ENCODE data around the gene ERMP1. TPM values are rescaled to one million over a fixed set of nuclear protein-coding genes. Genes with fewer than 3 reads are reported as not detected.

Gene ERMP1
- total and polyA plus RNA-seq, 2 experiments from 2014 or later = 15.9 to 22.4 TPM

- Histone ChIP-seq H3K4me2 (no peak overlapping the region), H3K27me3 (no peaks in the 10 kb centered on the region), H3K9me3 (ENCODE audit: low read depth) (no peaks in the 10 kb centered on the region), H2AFZ (no peak overlapping the region), H4K20me1 (ENCODE audit: insufficient read depth, poor library complexity, severe bottlenecking) (no peaks in the 10 kb centered on the region), H3K36me3 (replicated peaks; ENCODE audit: insufficient read depth, low read depth) (peaks cover 7% of the 10 kb centered on the region), H3K4me1 (ENCODE audit: insufficient read depth) (no peaks in the 10 kb centered on the region), H3K27ac (no peak overlapping the region), H3K4me3 (no peak overlapping the region), H3K9me2 (replicated peaks; ENCODE audit: insufficient read depth) (no peaks in the 10 kb centered on the region), H3K79me2 (no peaks in the 10 kb centered on the region)
- TF ChIP-seq EZH2 (IDR thresholded peaks at IDR 0.05; ENCODE audit: borderline replicate concordance) (no peak), EZH2phosphoT487 (IDR thresholded peaks at IDR 0.05; ENCODE audit: low read depth, severe bottlenecking, unreplicated experiment) (no peak), CTCF (IDR thresholded peaks at IDR 0.05; ENCODE audit: poor library complexity) (no peak)
- DNase-seq (ENCODE audit: low spot score) = no peak
- WGBS (ENCODE audit: low lambda C conversion rate, missing lambda C conversion rate) = 83% methylated on average over 1 of the region's 1 CpG
These were observed 68.6 kb downstream of the ERMP1 start for GRCh38 chr9:5764130-5764868.

GRCh38 chr9:5762421-5762820 is 70.5 kb downstream of the ERMP1 start:
- H3K9me2 ChIP-seq (replicated peaks; ENCODE audit: insufficient read depth) = no peaks in the 10 kb centered on the region
- H3K9me3 ChIP-seq (ENCODE audit: low read depth) = no peaks in the 10 kb centered on the region
- H3K4me3 ChIP-seq = no peak overlapping the region
- no peaks in the 10 kb centered on the region for H3K4me1 ChIP-seq (ENCODE audit: insufficient read depth)
- H3K4me2 ChIP-seq = no peak overlapping the region
- no peak for DNase-seq (ENCODE audit: low spot score)
- TF ChIP-seq EZH2phosphoT487 (IDR thresholded peaks at IDR 0.05; ENCODE audit: low read depth, severe bottlenecking, unreplicated experiment) = no peak
- no peak for TF ChIP-seq CTCF (IDR thresholded peaks at IDR 0.05; ENCODE audit: poor library complexity)
- no peak for TF ChIP-seq EZH2 (IDR thresholded peaks at IDR 0.05; ENCODE audit: borderline replicate concordance)
- H3K79me2 ChIP-seq = no peaks in the 10 kb centered on the region
- no peak overlapping the region for H2AFZ ChIP-seq
- H3K27me3 ChIP-seq = no peaks in the 10 kb centered on the region
- peaks cover 7% of the 10 kb centered on the region for H3K36me3 ChIP-seq (replicated peaks; ENCODE audit: insufficient read depth, low read depth)
- 98% methylated on average over 4 of the region's 4 CpGs for WGBS (ENCODE audit: low lambda C conversion rate, missing lambda C conversion rate)
- no peaks in the 10 kb centered on the region for H4K20me1 ChIP-seq (ENCODE audit: insufficient read depth, poor library complexity, severe bottlenecking)
- H3K27ac ChIP-seq = no peak overlapping the region

- H3K4me3 ChIP-seq = no peak overlapping the region
- H3K36me3 ChIP-seq (replicated peaks; ENCODE audit: insufficient read depth, low read depth) = peaks cover 7% of the 10 kb centered on the region
- H4K20me1 ChIP-seq (ENCODE audit: insufficient read depth, poor library complexity, severe bottlenecking) = no peaks in the 10 kb centered on the region
- H3K27me3 ChIP-seq = no peaks in the 10 kb centered on the region
- no peaks in the 10 kb centered on the region for H3K9me3 ChIP-seq (ENCODE audit: low read depth)
- no peak overlapping the region for H3K27ac ChIP-seq
- H3K9me2 ChIP-seq (replicated peaks; ENCODE audit: insufficient read depth) = no peaks in the 10 kb centered on the region
- no peaks in the 10 kb centered on the region for H3K4me1 ChIP-seq (ENCODE audit: insufficient read depth)
- no peak for DNase-seq (ENCODE audit: low spot score)
- 96% methylated on average over 1 of the region's 1 CpG for WGBS (ENCODE audit: low lambda C conversion rate, missing lambda C conversion rate)
- H3K79me2 ChIP-seq = no peaks in the 10 kb centered on the region
- H3K4me2 ChIP-seq = no peak overlapping the region
- no peak for TF ChIP-seq CTCF (IDR thresholded peaks at IDR 0.05; ENCODE audit: poor library complexity)
- no peak for TF ChIP-seq EZH2phosphoT487 (IDR thresholded peaks at IDR 0.05; ENCODE audit: low read depth, severe bottlenecking, unreplicated experiment)
- no peak for TF ChIP-seq EZH2 (IDR thresholded peaks at IDR 0.05; ENCODE audit: borderline replicate concordance)
- H2AFZ ChIP-seq = no peak overlapping the region
These were observed 72.6 kb downstream of the ERMP1 start for GRCh38 chr9:5760338-5760737.

Data from hepatocyte (in vitro differentiated cells).